GM13977 (cell line): ENCODE results near the gene ACER1.

Experiments
- DNase-seq: peaks from one replicate; pipeline ENCODE4 v3.0.0; 2012; ENCODE audit warnings: low spot score
- in situ Hi-C: fragments of 300-500 bp; cut with MboI; formaldehyde crosslinking; loops from one replicate; pipeline ENCODE4 v1.12.0; 2022; ENCODE audit warnings: low sequenced_read_pairs, low pct_unique_long_range_greater_than_20kb, mixed read lengths, inconsistent platforms; ENCODE audit not compliant: unreplicated experiment
- TF ChIP-seq, protein P1 (sequence below): IDR thresholded peaks from 2 replicates; pipeline ENCODE4 v1.5.1; 2012; ENCODE audit warnings: mild to moderate bottlenecking, control low read depth; ENCODE audit not compliant: insufficient read depth; ENCODE audit errors: extremely low read depth, missing control alignments

The ACER1 gene

DNA sequence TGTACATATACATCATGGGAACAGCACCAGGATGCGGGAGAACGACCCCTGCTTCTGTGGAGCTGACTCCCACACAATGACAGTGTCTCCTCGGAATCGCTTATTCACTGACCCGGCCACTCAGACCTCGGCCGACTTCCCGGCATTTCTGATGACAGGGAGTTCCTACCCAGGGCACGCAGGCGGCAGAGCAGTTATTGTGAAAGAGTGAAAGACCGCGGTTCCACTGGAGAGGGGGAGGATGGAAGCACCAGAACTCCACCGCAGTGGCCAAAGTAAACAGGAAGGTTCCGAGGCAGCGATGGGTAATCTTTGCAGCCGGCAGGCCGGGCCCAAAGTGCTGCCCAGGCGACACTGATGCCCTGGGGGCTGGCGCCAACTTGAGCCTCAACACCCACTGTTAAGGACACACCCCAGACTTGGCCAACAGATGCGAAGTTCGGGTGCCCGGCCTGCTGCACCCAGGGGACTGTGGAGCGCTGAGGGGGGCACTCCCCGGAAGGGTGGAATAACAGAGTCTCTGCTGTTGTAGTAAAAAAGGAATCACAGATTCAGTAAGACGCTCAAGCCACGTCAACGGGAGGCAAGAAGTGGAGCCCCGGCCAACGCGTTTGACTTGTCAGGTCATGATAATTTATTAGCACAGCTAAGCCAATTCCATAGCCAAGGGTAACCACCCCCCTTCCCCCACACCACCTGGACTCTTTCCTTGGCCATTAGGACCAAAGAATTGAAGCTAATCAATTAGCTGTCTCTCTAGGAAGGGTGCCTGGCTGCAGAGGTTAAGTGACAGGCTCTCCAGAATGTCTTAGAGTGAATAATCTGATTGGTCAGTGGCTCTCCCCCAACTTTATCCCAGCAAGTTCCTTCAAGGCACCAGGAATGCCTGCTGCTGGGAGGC, 59.5 kb downstream of the ACER1 start:
- in situ Hi-C loops: no loop called here
- TF ChIP-seq, protein P1, sequence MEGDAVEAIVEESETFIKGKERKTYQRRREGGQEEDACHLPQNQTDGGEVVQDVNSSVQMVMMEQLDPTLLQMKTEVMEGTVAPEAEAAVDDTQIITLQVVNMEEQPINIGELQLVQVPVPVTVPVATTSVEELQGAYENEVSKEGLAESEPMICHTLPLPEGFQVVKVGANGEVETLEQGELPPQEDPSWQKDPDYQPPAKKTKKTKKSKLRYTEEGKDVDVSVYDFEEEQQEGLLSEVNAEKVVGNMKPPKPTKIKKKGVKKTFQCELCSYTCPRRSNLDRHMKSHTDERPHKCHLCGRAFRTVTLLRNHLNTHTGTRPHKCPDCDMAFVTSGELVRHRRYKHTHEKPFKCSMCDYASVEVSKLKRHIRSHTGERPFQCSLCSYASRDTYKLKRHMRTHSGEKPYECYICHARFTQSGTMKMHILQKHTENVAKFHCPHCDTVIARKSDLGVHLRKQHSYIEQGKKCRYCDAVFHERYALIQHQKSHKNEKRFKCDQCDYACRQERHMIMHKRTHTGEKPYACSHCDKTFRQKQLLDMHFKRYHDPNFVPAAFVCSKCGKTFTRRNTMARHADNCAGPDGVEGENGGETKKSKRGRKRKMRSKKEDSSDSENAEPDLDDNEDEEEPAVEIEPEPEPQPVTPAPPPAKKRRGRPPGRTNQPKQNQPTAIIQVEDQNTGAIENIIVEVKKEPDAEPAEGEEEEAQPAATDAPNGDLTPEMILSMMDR: no peak
- DNase-seq: peak; percentile 17

DNA sequence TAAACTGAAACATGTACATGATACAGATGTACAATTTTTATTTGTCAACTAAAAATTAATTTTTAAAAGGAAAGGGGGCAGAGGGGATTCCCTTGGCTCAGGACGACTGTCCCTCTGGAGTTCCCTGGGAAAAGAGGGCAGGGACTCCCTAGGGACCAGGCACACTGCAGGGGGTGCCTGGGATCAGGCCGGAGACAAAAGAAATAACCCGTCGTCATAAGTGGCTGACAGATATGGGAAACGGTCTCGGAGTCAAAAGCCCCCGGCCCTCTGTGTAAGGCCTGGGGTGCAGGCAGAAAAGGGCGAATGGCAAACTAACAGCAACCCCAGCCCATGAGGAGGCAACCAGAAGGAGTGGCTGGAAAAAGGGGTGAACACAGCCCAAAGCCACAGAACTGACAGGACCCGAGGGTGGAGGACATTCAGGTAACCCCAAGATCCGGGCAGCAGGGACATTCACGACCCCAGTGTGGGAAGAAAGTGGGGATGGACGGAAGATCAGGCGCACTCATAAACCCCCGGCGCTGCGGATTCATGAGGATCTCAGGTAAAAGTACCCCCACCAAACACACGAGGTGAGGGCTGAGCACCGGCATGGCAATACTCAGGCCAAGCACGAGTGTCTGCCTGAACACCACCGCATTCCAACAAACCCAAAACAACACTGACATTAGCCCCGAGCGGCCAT, 60.4 kb downstream of the ACER1 start:
- in situ Hi-C loops: no loop called here
- peak; percentile 17 for DNase-seq
- TF ChIP-seq, protein P1: no peak

DNA sequence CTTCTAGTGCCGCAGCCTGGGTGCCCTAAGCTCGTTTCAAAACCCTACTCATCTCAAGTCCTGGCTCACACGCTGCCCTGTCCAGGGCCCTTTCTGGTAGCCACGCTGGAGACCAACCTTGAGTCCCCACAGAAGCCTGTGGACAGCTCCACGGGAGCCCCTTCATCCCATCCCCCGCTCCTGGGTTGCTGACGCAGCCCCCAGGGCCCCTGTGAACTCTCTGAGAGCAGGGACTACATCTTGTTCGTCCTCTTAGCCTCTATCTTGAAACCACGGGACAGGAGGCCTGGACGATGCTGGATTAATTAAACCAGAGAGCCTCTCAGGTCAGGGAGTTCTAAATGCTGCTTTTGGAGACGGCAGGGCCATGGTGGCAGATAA, 61.0 kb downstream of the ACER1 start:
- in situ Hi-C loops: no loop called here
- peak; percentile 10 for DNase-seq
- TF ChIP-seq, protein P1: no peak

DNA sequence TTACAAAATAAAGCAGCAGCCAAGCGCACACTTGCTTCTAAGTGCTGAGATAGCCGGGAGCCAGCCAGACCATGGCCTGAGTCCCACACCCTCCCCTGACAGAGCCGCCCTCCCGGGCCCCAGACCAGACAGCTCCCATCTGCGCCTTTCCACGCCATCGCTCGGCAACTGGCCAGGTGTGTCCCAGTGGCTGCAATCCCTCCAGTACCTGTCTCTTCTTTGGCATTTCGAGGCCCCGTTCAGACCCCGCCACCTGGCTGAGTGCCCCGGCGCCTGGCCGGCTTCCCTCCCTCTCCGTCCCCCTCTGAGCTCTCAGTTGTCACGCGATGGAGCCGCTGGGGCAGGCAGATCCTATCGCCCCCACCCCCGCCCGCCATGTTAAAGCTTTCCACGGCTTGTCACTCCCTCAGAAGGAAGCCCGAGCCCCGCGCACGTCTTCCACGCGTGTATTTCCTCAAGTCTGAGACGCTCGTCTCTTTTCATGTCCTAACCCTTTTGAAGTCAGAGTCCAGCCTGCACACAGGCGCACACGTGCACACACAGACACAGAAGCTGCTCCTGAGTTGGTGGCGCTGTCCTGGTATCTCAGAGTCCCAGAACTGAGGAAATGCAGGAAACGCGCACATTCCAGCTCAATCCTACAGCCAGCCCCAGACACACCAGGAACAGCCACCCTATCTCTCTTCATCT, 61.5 kb downstream of the ACER1 start:
- peak; percentile 16 for DNase-seq
- TF ChIP-seq, protein P1: no peak
- in situ Hi-C loops: no loop called here

DNA sequence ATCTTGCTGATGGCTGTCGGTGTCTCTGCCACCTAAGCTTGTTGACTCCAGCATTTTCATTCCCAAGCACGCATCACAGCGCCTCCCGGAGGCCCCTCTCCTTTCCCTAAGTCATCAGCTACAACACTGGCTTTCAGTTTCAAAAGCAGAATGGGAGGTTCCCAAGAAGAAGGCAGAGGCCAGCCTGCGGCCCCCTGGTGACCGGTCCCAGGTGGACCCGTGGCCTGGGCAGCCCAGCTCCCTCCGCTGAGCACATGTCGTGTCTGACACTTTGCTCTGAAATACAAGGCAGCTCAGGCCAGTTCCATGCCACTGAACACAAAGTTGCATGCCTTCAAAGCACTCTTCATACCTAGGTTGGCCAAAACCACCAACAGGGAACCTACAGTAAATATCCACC, 62.2 kb downstream of the ACER1 start:
- peak; percentile 26 for DNase-seq
- TF ChIP-seq, protein P1: peak; percentile 1
- in situ Hi-C loops: no loop called here

DNA sequence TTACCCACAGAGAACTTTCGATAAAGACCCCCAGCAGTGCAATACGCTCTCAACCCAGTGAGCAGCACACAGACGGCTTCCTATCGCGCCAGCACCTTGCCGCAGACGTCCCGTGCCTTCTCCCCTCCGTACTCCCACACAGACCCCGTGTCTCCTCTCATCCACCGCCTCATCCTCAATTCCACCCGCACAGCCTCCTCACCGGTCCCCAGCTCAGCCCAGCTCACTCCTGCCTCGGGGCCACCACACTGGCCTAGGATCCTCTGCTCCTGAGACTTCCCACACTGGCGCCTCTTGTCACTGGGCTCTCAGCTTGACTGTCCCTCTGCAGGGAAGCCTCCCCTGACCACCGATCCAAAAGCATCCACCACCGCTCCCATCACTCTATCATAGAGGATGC, 62.6 kb downstream of the ACER1 start:
- in situ Hi-C loops: no loop called here
- TF ChIP-seq, protein P1: no peak
- no peak for DNase-seq
